HepG2 (cell line): ENCODE results near the gene ICAM5. TPM values are rescaled to one million over a fixed set of nuclear protein-coding genes. Genes with fewer than 3 reads are reported as not detected.

Experiments
- FOXA1 ChIP-seq, 2 experiments: fragments of 450-650 bp in 1 of 2; sonication (generic) in 1 of 2; formaldehyde crosslinking in 1 of 2; IDR thresholded peaks; 2 replicates each; pipeline versions ENCODE4 v1.4.0 to v1.6.1; 2016 to 2020; ENCODE audit warnings: missing genetic modification reagents in 1 of 2
- HNF4G ChIP-seq, 2 experiments: sonication (generic) in 1 of 2; formaldehyde crosslinking in 1 of 2; IDR thresholded peaks; 2 replicates each; pipeline versions ENCODE4 v1.4.0 to v1.6.1; 2011 to 2020; ENCODE audit warnings: borderline replicate concordance in 2 of 2, low read depth in 2 of 2, mild to moderate bottlenecking in 2 of 2, low read length in 1 of 2, missing genetic modification reagents in 1 of 2, moderate library complexity in 1 of 2
- NAIF1 ChIP-seq: sonication (generic); formaldehyde crosslinking; IDR thresholded peaks from 2 replicates; pipeline ENCODE4 v1.5.0; 2020; ENCODE audit warnings: mild to moderate bottlenecking, missing genetic modification reagents, borderline replicate concordance
- NCOA1 ChIP-seq: sonication (generic); formaldehyde crosslinking; IDR thresholded peaks from 2 replicates; pipeline ENCODE4 v1.9.0; 2021; ENCODE audit warnings: missing genetic modification reagents
- PAF1 ChIP-seq: IDR thresholded peaks from 2 replicates; pipeline ENCODE4 v1.6.1; 2016; ENCODE audit warnings: missing genetic modification reagents, missing compliant biosample characterization
- PHF21A ChIP-seq: sonication (generic); formaldehyde crosslinking; IDR thresholded peaks from 2 replicates; pipeline ENCODE4 v1.5.0; 2020; ENCODE audit warnings: mild to moderate bottlenecking, missing genetic modification reagents
- SP140L ChIP-seq: sonication (generic); formaldehyde crosslinking; IDR thresholded peaks from 2 replicates; pipeline ENCODE4 v1.4.0; 2020; ENCODE audit warnings: missing genetic modification reagents, borderline replicate concordance
- ZNF263 ChIP-seq: sonication (generic); formaldehyde crosslinking; IDR thresholded peaks from 2 replicates; pipeline ENCODE4 v1.4.0; 2020; ENCODE audit warnings: missing genetic modification reagents
- ZNF335 ChIP-seq: sonication (generic); formaldehyde crosslinking; IDR thresholded peaks from 2 replicates; pipeline ENCODE4 v1.4.0; 2020; ENCODE audit warnings: missing genetic modification reagents
- ZNF652 ChIP-seq: IDR thresholded peaks from 2 replicates; pipeline ENCODE4 v1.6.1; 2016; ENCODE audit warnings: low read depth, borderline replicate concordance
- polyA plus RNA-seq, 8 experiments: library from polyadenylated mRNA; depleted of rRNA in 3 of 8; stranded (reverse) in 7 of 8; unstranded in 1 of 8; fragments of >200 nt; fragmentation: Illumina TruSeq in 4 of 8; extraction: Trizol in 4 of 8; gene quantifications; 2 replicates each; pipeline versions ENCODE4 v1.2.1 to v1.2.3, GENCODE V29; 2011 to 2016; ENCODE audit warnings: low read depth in 4 of 8, missing spikeins in 1 of 8, mixed read lengths in 1 of 8; ENCODE audit not compliant: insufficient read depth in 1 of 8
- total RNA-seq, 5 experiments: library from RNA; depleted of rRNA; stranded (reverse); fragments of >200 nt; fragmentation: Illumina TruSeq; extraction: Trizol; gene quantifications; 2 replicates each; pipeline ENCODE4 v1.2.3, GENCODE V29; 2016; ENCODE audit warnings: low read depth in 1 of 5
- TF ChIP-seq, protein P1 (sequence below): sonication (generic); formaldehyde crosslinking; IDR thresholded peaks from 2 replicates; pipeline ENCODE4 v1.4.0; 2020; ENCODE audit warnings: missing genetic modification reagents
- TF ChIP-seq, protein P2 (sequence below): sonication (generic); formaldehyde crosslinking; IDR thresholded peaks from 2 replicates; pipeline ENCODE4 v1.5.1; 2020; ENCODE audit warnings: mild to moderate bottlenecking, missing genetic modification reagents, moderate library complexity
- TF ChIP-seq, protein P3 (sequence below): sonication (generic); formaldehyde crosslinking; IDR thresholded peaks from 2 replicates; pipeline ENCODE4 v1.5.0; 2020; ENCODE audit warnings: missing genetic modification reagents
- TF ChIP-seq, protein P4 (sequence below): sonication (generic); formaldehyde crosslinking; IDR thresholded peaks from 2 replicates; pipeline ENCODE4 v1.4.0; 2020; ENCODE audit warnings: mild to moderate bottlenecking, missing genetic modification reagents, borderline replicate concordance

Gene ICAM5
- total and polyA plus RNA-seq, 2 of the 13 experiments (the other 11 are each of a cell fraction or from before 2014, with no cell fraction given) = 0.46 to 1.6 TPM

DNA sequence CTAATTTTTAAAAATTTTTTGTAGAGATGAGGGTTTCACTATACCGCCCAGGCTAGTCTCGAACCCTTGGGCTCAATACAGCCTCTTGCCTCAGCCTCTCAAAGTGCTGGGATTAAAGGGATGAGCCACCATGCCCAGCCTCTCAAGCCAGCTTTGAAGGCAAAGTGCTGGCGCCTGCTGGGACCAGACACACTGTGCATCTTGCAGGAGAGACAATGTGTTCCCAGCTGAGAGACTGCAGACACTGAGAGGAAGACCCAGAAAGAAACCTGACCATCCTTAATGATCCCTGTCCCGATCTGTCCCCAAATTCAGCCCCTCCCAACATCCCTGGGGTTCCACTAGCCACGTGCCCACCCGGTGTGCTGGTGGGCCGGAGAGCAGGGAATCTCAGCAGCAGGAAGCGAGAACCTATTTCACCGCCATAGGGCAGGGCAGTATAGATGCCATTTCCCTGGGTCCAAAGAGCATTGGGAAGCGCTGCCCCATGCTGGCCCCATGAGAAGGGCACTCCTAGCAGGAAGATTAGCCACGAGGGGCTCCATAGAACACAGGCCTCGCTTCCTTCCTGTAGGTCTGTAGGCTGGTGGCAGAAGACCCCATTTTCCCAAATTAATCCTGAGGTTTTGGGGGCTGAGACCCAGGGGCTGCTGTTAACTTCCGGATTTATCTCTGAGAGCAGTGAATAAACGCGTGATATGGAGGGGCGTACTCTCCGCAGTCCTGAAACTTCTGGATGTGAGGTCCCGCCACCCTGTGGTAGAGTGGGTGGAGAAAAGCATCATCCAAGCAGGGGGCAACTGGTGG lies 42.6 kb downstream of the ICAM5 start (continued):
- TF ChIP-seq, protein P1, sequence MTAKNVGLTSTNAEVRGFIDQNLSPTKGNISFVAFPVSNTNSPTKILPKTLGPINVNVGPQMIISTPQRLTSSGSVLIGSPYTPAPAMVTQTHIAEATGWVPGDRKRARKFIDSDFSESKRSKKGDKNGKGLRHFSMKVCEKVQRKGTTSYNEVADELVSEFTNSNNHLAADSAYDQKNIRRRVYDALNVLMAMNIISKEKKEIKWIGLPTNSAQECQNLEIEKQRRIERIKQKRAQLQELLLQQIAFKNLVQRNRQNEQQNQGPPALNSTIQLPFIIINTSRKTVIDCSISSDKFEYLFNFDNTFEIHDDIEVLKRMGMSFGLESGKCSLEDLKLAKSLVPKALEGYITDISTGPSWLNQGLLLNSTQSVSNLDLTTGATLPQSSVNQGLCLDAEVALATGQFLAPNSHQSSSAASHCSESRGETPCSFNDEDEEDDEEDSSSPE (CRISPR knock-in tag) = peak; percentile 60; the same call in 1 of the 2 replicates
- TF ChIP-seq ZNF652 (no peak), NAIF1 (CRISPR knock-in tag) (peak; percentile 18; the same call in 1 of the 2 replicates), FOXA1 (IDR thresholded peaks at IDR 0.05) (no peak), FOXA1 (CRISPR knock-in tag; IDR thresholded peaks at IDR 0.05) (no peak), PAF1 (CRISPR knock-in tag) (no peak), ZNF263 (no peak), PHF21A (CRISPR knock-in tag) (peak; percentile 73), SP140L (CRISPR knock-in tag) (no peak), NCOA1 (CRISPR knock-in tag) (0 out of 2 replicates have a peak, but pooled peaks have one; percentile 26), HNF4G (IDR thresholded peaks at IDR 0.05; ENCODE audit: borderline replicate concordance, low read depth, low read length) (peak; percentile 63; the same call in 1 of the 2 replicates), HNF4G (CRISPR knock-in tag; IDR thresholded peaks at IDR 0.05; ENCODE audit: borderline replicate concordance, low read depth) (no peak), ZNF335 (CRISPR knock-in tag) (no peak)
- TF ChIP-seq, protein P2, sequence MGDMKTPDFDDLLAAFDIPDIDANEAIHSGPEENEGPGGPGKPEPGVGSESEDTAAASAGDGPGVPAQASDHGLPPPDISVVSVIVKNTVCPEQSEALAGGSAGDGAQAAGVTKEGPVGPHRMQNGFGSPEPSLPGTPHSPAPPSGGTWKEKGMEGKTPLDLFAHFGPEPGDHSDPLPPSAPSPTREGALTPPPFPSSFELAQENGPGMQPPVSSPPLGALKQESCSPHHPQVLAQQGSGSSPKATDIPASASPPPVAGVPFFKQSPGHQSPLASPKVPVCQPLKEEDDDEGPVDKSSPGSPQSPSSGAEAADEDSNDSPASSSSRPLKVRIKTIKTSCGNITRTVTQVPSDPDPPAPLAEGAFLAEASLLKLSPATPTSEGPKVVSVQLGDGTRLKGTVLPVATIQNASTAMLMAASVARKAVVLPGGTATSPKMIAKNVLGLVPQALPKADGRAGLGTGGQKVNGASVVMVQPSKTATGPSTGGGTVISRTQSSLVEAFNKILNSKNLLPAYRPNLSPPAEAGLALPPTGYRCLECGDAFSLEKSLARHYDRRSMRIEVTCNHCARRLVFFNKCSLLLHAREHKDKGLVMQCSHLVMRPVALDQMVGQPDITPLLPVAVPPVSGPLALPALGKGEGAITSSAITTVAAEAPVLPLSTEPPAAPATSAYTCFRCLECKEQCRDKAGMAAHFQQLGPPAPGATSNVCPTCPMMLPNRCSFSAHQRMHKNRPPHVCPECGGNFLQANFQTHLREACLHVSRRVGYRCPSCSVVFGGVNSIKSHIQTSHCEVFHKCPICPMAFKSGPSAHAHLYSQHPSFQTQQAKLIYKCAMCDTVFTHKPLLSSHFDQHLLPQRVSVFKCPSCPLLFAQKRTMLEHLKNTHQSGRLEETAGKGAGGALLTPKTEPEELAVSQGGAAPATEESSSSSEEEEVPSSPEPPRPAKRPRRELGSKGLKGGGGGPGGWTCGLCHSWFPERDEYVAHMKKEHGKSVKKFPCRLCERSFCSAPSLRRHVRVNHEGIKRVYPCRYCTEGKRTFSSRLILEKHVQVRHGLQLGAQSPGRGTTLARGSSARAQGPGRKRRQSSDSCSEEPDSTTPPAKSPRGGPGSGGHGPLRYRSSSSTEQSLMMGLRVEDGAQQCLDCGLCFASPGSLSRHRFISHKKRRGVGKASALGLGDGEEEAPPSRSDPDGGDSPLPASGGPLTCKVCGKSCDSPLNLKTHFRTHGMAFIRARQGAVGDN (CRISPR knock-in tag) = peak; percentile 62
- TF ChIP-seq, protein P3, sequence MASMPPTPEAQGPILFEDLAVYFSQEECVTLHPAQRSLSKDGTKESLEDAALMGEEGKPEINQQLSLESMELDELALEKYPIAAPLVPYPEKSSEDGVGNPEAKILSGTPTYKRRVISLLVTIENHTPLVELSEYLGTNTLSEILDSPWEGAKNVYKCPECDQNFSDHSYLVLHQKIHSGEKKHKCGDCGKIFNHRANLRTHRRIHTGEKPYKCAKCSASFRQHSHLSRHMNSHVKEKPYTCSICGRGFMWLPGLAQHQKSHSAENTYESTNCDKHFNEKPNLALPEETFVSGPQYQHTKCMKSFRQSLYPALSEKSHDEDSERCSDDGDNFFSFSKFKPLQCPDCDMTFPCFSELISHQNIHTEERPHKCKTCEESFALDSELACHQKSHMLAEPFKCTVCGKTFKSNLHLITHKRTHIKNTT = no peak
- TF ChIP-seq, protein P4, sequence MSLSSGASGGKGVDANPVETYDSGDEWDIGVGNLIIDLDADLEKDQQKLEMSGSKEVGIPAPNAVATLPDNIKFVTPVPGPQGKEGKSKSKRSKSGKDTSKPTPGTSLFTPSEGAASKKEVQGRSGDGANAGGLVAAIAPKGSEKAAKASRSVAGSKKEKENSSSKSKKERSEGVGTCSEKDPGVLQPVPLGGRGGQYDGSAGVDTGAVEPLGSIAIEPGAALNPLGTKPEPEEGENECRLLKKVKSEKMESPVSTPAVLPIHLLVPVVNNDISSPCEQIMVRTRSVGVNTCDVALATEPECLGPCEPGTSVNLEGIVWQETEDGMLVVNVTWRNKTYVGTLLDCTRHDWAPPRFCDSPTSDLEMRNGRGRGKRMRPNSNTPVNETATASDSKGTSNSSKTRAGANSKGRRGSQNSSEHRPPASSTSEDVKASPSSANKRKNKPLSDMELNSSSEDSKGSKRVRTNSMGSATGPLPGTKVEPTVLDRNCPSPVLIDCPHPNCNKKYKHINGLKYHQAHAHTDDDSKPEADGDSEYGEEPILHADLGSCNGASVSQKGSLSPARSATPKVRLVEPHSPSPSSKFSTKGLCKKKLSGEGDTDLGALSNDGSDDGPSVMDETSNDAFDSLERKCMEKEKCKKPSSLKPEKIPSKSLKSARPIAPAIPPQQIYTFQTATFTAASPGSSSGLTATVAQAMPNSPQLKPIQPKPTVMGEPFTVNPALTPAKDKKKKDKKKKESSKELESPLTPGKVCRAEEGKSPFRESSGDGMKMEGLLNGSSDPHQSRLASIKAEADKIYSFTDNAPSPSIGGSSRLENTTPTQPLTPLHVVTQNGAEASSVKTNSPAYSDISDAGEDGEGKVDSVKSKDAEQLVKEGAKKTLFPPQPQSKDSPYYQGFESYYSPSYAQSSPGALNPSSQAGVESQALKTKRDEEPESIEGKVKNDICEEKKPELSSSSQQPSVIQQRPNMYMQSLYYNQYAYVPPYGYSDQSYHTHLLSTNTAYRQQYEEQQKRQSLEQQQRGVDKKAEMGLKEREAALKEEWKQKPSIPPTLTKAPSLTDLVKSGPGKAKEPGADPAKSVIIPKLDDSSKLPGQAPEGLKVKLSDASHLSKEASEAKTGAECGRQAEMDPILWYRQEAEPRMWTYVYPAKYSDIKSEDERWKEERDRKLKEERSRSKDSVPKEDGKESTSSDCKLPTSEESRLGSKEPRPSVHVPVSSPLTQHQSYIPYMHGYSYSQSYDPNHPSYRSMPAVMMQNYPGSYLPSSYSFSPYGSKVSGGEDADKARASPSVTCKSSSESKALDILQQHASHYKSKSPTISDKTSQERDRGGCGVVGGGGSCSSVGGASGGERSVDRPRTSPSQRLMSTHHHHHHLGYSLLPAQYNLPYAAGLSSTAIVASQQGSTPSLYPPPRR (CRISPR knock-in tag) = 0 out of 2 replicates have a peak, but pooled peaks have one; percentile 40
